H9 (cell line): Measurements from ENCODE around the gene KRTAP10-6. TPM values are rescaled to one million over a fixed set of nuclear protein-coding genes. Genes with fewer than 3 reads are reported as not detected.

ENCODE experiments used
- DNase-seq: peaks from one replicate; pipeline ENCODE4 v3.0.0-alpha.2; 2017
- H2AFZ ChIP-seq: one replicate; pipeline ENCODE4 v1.6.1; 2013; ENCODE audit warnings: mild to moderate bottlenecking, low read length, control low read depth, moderate library complexity
- H2AK5ac ChIP-seq: 2 replicates; pipeline ENCODE4 v1.6.1; 2013; ENCODE audit warnings: low read length, control low read depth, mixed read lengths; ENCODE audit not compliant: insufficient read length
- H2BK120ac ChIP-seq: one replicate; pipeline ENCODE4 v1.6.1; 2013; ENCODE audit warnings: low read depth, mild to moderate bottlenecking, low read length, control low read depth, inconsistent platforms; ENCODE audit not compliant: poor library complexity, severe bottlenecking
- H2BK12ac ChIP-seq: 2 replicates; pipeline ENCODE4 v1.6.1; 2013; ENCODE audit warnings: low read length, control low read depth, mixed read lengths, low read depth; ENCODE audit not compliant: insufficient read length
- H2BK15ac ChIP-seq: 2 replicates; pipeline ENCODE4 v1.6.1; 2013; ENCODE audit warnings: low read depth, low read length, control low read depth
- H2BK20ac ChIP-seq: one replicate; pipeline ENCODE4 v1.6.1; 2013; ENCODE audit warnings: low read depth, mild to moderate bottlenecking, low read length, control low read depth, inconsistent platforms; ENCODE audit not compliant: poor library complexity, severe bottlenecking
- H2BK5ac ChIP-seq: 2 replicates; pipeline ENCODE4 v1.6.1; 2013; ENCODE audit warnings: low read length, control low read depth, mixed read lengths; ENCODE audit not compliant: insufficient read length
- H3K14ac ChIP-seq: 2 replicates; pipeline ENCODE4 v1.6.1; 2013; ENCODE audit warnings: low read length, control low read depth; ENCODE audit not compliant: insufficient read depth
- H3K18ac ChIP-seq: 2 replicates; pipeline ENCODE4 v1.6.1; 2013; ENCODE audit warnings: low read depth, mild to moderate bottlenecking, mixed read lengths, low read length, control low read depth; ENCODE audit not compliant: insufficient read length
- H3K23ac ChIP-seq: 2 replicates; pipeline ENCODE4 v1.6.1; 2013; ENCODE audit warnings: low read length, control low read depth, mixed read lengths, low read depth; ENCODE audit not compliant: insufficient read length
- H3K23me2 ChIP-seq: 2 replicates; pipeline ENCODE4 v1.6.1; 2013; ENCODE audit warnings: low read depth, mild to moderate bottlenecking, mixed read lengths, low read length, control low read depth; ENCODE audit not compliant: insufficient read length, poor library complexity, severe bottlenecking
- H3K27ac ChIP-seq: 2 replicates; pipeline ENCODE4 v1.5.1; 2013; ENCODE audit warnings: low read length, control low read depth, mixed read lengths, low read depth; ENCODE audit not compliant: insufficient read length
- H3K27me3 ChIP-seq: 2 replicates; pipeline ENCODE4 v1.6.1; 2013; ENCODE audit warnings: low read length, control low read depth, inconsistent platforms; ENCODE audit not compliant: insufficient read depth
- H3K4ac ChIP-seq: 2 replicates; pipeline ENCODE4 v1.6.1; 2013; ENCODE audit warnings: low read depth, mild to moderate bottlenecking, control low read depth, inconsistent platforms, low read length, moderate library complexity
- H3K4me1 ChIP-seq: 2 replicates; pipeline ENCODE4 v1.6.1; 2013; ENCODE audit warnings: low read length, control low read depth, inconsistent platforms; ENCODE audit not compliant: insufficient read depth
- H3K4me2 ChIP-seq: 2 replicates; pipeline ENCODE4 v1.6.1; 2013; ENCODE audit warnings: low read length, control low read depth, mixed read lengths; ENCODE audit not compliant: insufficient read length, insufficient read depth
- H3K56ac ChIP-seq: 2 replicates; pipeline ENCODE4 v1.6.1; 2013; ENCODE audit warnings: low read depth, mild to moderate bottlenecking, mixed read lengths, low read length, control low read depth; ENCODE audit not compliant: insufficient read length
- H3K79me1 ChIP-seq: 2 replicates; pipeline ENCODE4 v1.6.1; 2013; ENCODE audit warnings: low read depth, mild to moderate bottlenecking, moderate library complexity, low read length, control low read depth, inconsistent platforms; ENCODE audit not compliant: insufficient read depth, poor library complexity, severe bottlenecking
- H3K79me2 ChIP-seq: 2 replicates; pipeline ENCODE4 v1.6.1; 2013; ENCODE audit warnings: low read length, control low read depth, inconsistent platforms; ENCODE audit not compliant: insufficient read depth
- H3K9ac ChIP-seq: 2 replicates; pipeline ENCODE4 v1.6.1; 2013; ENCODE audit warnings: low read length, control low read depth, mixed read lengths; ENCODE audit not compliant: insufficient read length; ENCODE audit errors: extremely low read depth
- H3K9me3 ChIP-seq: one replicate; pipeline ENCODE4 v1.6.1; 2013; ENCODE audit warnings: low read depth, low read length, inconsistent platforms; ENCODE audit not compliant: control insufficient read depth
- H3T11ph ChIP-seq: one replicate; pipeline ENCODE4 v1.6.1; 2013; ENCODE audit warnings: mild to moderate bottlenecking, low read length, control low read depth, inconsistent platforms
- H4K20me1 ChIP-seq: one replicate; pipeline ENCODE4 v1.6.1; 2013; ENCODE audit not compliant: control insufficient read depth, insufficient read length, insufficient read depth
- H4K5ac ChIP-seq: 2 replicates; pipeline ENCODE4 v1.6.1; 2013; ENCODE audit warnings: low read depth, mild to moderate bottlenecking, mixed read lengths, low read length, control low read depth; ENCODE audit not compliant: insufficient read length
- H4K8ac ChIP-seq: replicated peaks from 2 replicates; pipeline ENCODE4 v1.6.1; 2013; ENCODE audit warnings: low read length, control low read depth, mixed read lengths, low read depth; ENCODE audit not compliant: insufficient read length
- H4K91ac ChIP-seq: 2 replicates; pipeline ENCODE4 v1.6.1; 2013; ENCODE audit warnings: low read depth, mild to moderate bottlenecking, moderate library complexity, mixed read lengths, low read length, control low read depth; ENCODE audit not compliant: insufficient read length
- H3K27ac Mint-ChIP-seq, 3 experiments: 2 replicates in 2 of 3; 3 replicates in 1 of 3; pipeline ENCODE4 v1.8.0; 2020 to 2021; ENCODE audit warnings: mixed read lengths in 3 of 3, mild to moderate bottlenecking in 1 of 3, moderate library complexity in 1 of 3
- H3K27me3 Mint-ChIP-seq: 2 replicates; pipeline ENCODE4 v1.8.0; 2021; ENCODE audit warnings: low read depth, mild to moderate bottlenecking, moderate library complexity, mixed read lengths
- H3K36me3 Mint-ChIP-seq, 3 experiments: 2 replicates in 2 of 3; 3 replicates in 1 of 3; pipeline ENCODE4 v1.8.0; 2020 to 2021; ENCODE audit warnings: low read depth in 3 of 3, mixed read lengths in 3 of 3; ENCODE audit not compliant: insufficient read depth in 1 of 3
- H3K4me1 Mint-ChIP-seq, 2 experiments: 2 replicates each; pipeline ENCODE4 v1.8.0; 2020; ENCODE audit warnings: mixed read lengths in 2 of 2
- H3K4me3 Mint-ChIP-seq, 2 experiments: 2 replicates in 1 of 2; 3 replicates in 1 of 2; pipeline ENCODE4 v1.8.0; 2020 to 2021; ENCODE audit warnings: mild to moderate bottlenecking in 2 of 2, mixed read lengths in 2 of 2, moderate library complexity in 1 of 2
- H3K9me3 Mint-ChIP-seq, 2 experiments: 2 replicates in 1 of 2; 3 replicates in 1 of 2; pipeline ENCODE4 v1.8.0; 2020; ENCODE audit warnings: mild to moderate bottlenecking in 2 of 2, mixed read lengths in 2 of 2, moderate library complexity in 1 of 2
- WGBS: extraction: QIAGEN DNeasy Blood & Tissue Kit; methylation state at CpG from one replicate; pipeline ENCODE4 v1.1.7; 2013; ENCODE audit warnings: missing lambda C conversion rate, low lambda C conversion rate, mixed read lengths; ENCODE audit not compliant: insufficient read length; ENCODE audit errors: extremely low coverage; 5-methylcytosine and 5-hydroxymethylcytosine counted together
- total RNA-seq: library from RNA; stranded (reverse); gene quantifications from 2 replicates; pipeline ENCODE4 v1.2.1, GENCODE V29; 2021
- TF ChIP-seq, protein P1 (sequence below): fragments of 200-600 bp; sonication (generic); conservative IDR thresholded peaks from 3 replicates; pipeline ENCODE4 v1.8.0; 2021; ENCODE audit warnings: antibody characterized with exemption, mild to moderate bottlenecking

KRTAP10-6 gene
- total RNA-seq, 1 experiment from 2014 or later: not detected

DNA sequence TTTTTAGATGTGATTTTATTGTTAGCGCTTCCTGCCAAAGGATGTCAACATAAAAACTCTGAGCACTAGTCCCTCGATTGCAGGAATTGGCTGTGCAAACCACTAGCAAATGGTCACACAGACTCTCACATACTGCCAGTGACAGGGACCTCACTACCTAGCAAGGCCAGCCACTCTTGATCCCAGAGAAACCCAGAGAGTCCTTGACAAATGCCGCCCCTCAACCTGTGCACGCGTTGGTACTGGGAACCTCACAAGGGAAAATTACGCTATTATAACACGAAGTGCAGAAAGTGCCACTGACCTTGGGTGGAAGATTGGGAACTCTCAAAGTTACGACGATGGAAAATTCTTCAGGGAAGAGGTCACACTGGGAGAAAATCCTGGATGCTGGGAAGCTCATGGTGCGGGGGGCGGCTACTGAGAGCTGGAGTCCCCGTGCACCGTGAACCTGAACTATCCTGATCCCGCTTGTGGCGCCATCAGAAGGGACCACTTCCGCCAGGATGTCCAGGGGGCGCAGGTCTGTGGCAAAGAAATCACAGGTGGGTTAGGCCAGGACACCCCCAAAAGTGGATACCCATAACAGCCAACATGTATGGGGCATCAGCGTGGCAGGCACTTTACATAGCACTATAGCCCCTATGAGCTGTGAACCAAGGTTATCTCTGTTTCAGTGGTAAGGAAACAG is 24.7 kb downstream of the KRTAP10-6 start:
- H2BK5ac ChIP-seq: no peak overlapping the region
- Mint-ChIP-seq H3K4me1 (no peaks in the 10 kb centered on the region), H3K9me3 (peaks cover 19 to 20% of the 10 kb centered on the region in 2 experiments), H3K36me3 (peaks cover 3 to 22% (median 3%) of the 10 kb centered on the region in 3 experiments; a peak in 5 of 7 replicates), H3K27me3 (peaks cover 16% of the 10 kb centered on the region), H3K27ac (no peak overlapping the region; a peak in 1 of 7 replicates), H3K4me3 (no peak overlapping the region)
- no peak overlapping the region for H3K4me2 ChIP-seq
- H2BK120ac ChIP-seq: no peak overlapping the region
- no peaks in the 10 kb centered on the region for H3K23me2 ChIP-seq
- H4K8ac ChIP-seq: no peak overlapping the region
- H3K56ac ChIP-seq: no peak overlapping the region
- H3K4me1 ChIP-seq: no peaks in the 10 kb centered on the region
- no peak overlapping the region for H4K91ac ChIP-seq
- TF ChIP-seq, protein P1, sequence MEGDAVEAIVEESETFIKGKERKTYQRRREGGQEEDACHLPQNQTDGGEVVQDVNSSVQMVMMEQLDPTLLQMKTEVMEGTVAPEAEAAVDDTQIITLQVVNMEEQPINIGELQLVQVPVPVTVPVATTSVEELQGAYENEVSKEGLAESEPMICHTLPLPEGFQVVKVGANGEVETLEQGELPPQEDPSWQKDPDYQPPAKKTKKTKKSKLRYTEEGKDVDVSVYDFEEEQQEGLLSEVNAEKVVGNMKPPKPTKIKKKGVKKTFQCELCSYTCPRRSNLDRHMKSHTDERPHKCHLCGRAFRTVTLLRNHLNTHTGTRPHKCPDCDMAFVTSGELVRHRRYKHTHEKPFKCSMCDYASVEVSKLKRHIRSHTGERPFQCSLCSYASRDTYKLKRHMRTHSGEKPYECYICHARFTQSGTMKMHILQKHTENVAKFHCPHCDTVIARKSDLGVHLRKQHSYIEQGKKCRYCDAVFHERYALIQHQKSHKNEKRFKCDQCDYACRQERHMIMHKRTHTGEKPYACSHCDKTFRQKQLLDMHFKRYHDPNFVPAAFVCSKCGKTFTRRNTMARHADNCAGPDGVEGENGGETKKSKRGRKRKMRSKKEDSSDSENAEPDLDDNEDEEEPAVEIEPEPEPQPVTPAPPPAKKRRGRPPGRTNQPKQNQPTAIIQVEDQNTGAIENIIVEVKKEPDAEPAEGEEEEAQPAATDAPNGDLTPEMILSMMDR: no peak
- H3K4ac ChIP-seq: no peak overlapping the region
- H3K27ac ChIP-seq: no peak overlapping the region
- no peak for DNase-seq
- no peak overlapping the region for H3K14ac ChIP-seq
- no peak overlapping the region for H2AK5ac ChIP-seq
- no peak overlapping the region for H3K9ac ChIP-seq
- H2BK20ac ChIP-seq: no peak overlapping the region
- no peaks in the 10 kb centered on the region for H3K9me3 ChIP-seq
- no peaks in the 10 kb centered on the region for H3K79me2 ChIP-seq
- H2AFZ ChIP-seq: no peak overlapping the region
- H4K20me1 ChIP-seq: no peaks in the 10 kb centered on the region
- no CpG with 5 or more reads among the region's 18 CpGs for WGBS
- H2BK15ac ChIP-seq: no peak overlapping the region
- H3K79me1 ChIP-seq: no peaks in the 10 kb centered on the region
- no peak overlapping the region for H4K5ac ChIP-seq
- H3K18ac ChIP-seq: no peak overlapping the region
- no peak overlapping the region for H2BK12ac ChIP-seq
- H3K27me3 ChIP-seq: no peaks in the 10 kb centered on the region
- no peak overlapping the region for H3T11ph ChIP-seq
- no peak overlapping the region for H3K23ac ChIP-seq
